K562 (cell line): ENCODE data around the gene ELOVL2.

Source experiments
- EP300 ChIP-seq: IDR thresholded peaks from 2 replicates; pipeline ENCODE4 v1.6.1; 2012; ENCODE audit warnings: low read length, improper control_type of control experiment
- MAZ ChIP-seq, 2 experiments: fragments of 450-650 bp in 1 of 2; sonication (generic) in 1 of 2; formaldehyde crosslinking; IDR thresholded peaks in 1 of 2; conservative IDR thresholded peaks in 1 of 2; 2 replicates each; pipeline versions ENCODE4 v1.4.0 to v1.5.0; 2020; ENCODE audit warnings: mild to moderate bottlenecking in 1 of 2, missing genetic modification reagents in 1 of 2
- SMARCE1 ChIP-seq: fragments of 450-650 bp; IDR thresholded peaks from 2 replicates; pipeline ENCODE4 v1.7.1; 2016; ENCODE audit warnings: mild to moderate bottlenecking
- ZNF24 ChIP-seq: fragments of 450-650 bp; IDR thresholded peaks from 2 replicates; pipeline ENCODE4 v1.6.1; 2016
- ZNF79 ChIP-seq: fragments of 250-450 bp; sonication (Bioruptor Pico); IDR thresholded peaks from 2 replicates; pipeline ENCODE4 v1.4.0; 2020; ENCODE audit warnings: low read depth, mild to moderate bottlenecking, moderate library complexity
- TF ChIP-seq, protein P1 (sequence below), 2 experiments: fragments of 450-650 bp; formaldehyde crosslinking in 1 of 2; IDR thresholded peaks; 2 replicates each; pipeline versions ENCODE4 v1.4.0 to v1.6.1; 2014 to 2020; ENCODE audit warnings: mild to moderate bottlenecking in 2 of 2, borderline replicate concordance in 1 of 2, low read depth in 1 of 2

DNA sequence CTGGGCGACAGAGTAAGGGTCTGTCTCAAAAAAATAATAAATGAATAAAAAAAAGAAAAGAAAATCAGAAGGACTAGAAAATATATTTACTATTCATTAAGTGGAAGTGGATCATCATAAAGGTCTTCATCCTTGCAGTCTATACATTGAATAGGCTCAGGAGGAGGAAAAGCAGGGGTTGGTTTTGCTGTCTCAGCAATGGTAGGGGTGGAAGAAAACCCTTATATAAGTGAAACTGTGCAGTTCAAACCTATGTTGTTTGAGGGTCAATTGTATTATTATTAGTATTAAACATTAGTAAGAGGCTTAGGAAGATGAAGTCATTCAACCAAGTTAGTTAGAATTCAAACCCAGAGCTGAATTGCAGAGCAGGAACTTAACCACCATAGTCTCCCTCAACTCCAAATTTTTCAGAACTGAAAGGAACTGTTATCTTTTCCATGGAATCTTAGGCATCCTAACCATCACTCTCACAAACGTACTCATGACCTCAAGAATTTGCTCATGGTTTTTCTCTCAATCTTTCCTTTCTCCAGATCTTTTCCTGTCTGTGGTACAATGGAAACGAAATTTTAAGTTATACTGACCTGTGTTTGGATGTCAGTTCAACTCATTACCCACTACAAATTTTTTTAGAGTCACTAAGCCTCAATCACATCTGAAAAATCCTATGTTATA, 41.8 kb upstream of the ELOVL2 start:
- TF ChIP-seq MAZ (CRISPR knock-in tag; conservative IDR thresholded peaks at IDR 0.05 in 1 of 2, IDR thresholded peaks at IDR 0.05 in 1 of 2) (no peak), SMARCE1 (no peak), EP300 (no peak), ZNF24 (no peak), ZNF79 (CRISPR knock-in tag) (no peak)
- TF ChIP-seq, protein P1, sequence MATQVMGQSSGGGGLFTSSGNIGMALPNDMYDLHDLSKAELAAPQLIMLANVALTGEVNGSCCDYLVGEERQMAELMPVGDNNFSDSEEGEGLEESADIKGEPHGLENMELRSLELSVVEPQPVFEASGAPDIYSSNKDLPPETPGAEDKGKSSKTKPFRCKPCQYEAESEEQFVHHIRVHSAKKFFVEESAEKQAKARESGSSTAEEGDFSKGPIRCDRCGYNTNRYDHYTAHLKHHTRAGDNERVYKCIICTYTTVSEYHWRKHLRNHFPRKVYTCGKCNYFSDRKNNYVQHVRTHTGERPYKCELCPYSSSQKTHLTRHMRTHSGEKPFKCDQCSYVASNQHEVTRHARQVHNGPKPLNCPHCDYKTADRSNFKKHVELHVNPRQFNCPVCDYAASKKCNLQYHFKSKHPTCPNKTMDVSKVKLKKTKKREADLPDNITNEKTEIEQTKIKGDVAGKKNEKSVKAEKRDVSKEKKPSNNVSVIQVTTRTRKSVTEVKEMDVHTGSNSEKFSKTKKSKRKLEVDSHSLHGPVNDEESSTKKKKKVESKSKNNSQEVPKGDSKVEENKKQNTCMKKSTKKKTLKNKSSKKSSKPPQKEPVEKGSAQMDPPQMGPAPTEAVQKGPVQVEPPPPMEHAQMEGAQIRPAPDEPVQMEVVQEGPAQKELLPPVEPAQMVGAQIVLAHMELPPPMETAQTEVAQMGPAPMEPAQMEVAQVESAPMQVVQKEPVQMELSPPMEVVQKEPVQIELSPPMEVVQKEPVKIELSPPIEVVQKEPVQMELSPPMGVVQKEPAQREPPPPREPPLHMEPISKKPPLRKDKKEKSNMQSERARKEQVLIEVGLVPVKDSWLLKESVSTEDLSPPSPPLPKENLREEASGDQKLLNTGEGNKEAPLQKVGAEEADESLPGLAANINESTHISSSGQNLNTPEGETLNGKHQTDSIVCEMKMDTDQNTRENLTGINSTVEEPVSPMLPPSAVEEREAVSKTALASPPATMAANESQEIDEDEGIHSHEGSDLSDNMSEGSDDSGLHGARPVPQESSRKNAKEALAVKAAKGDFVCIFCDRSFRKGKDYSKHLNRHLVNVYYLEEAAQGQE (IDR thresholded peaks at IDR 0.05; ENCODE audit: borderline replicate concordance): no peak
- TF ChIP-seq, protein P1 (CRISPR knock-in tag; IDR thresholded peaks at IDR 0.05; ENCODE audit: low read depth): no peak
